ENCODE results near the gene POLD1. TPM values are rescaled to one million over a fixed set of nuclear protein-coding genes. Genes with fewer than 3 reads are reported as not detected.

Gene POLD1
- total and polyA plus RNA-seq, 10 donors = 26.5 to 66.6 (median 34.2) TPM

GRCh38 chr19:50406156-50406820 is 22.1 kb downstream of the POLD1 start:
- Histone ChIP-seq H3K36me3 (peaks cover 0 to 100% (median 44%) of the 10 kb centered on the region in 6 donors), H3K9me3 (no peaks in the 10 kb centered on the region), H3K4me1 (no peaks in the 10 kb centered on the region), H3K27me3 (replicated peaks in 1 of 7) (no peaks in the 10 kb centered on the region), H3K27ac (no peak overlapping the region), H3K4me3 (no peak overlapping the region)
- DNase-seq = no peak
- 92 to 94% (median 93%) methylated on average over 14 to 22 of the region's 22 CpGs for WGBS, 5 donors
- intact Hi-C loops (cut with DNase I; ENCODE audit: low total_unique reads) = no loop called here
- TF ChIP-seq, protein P1, sequence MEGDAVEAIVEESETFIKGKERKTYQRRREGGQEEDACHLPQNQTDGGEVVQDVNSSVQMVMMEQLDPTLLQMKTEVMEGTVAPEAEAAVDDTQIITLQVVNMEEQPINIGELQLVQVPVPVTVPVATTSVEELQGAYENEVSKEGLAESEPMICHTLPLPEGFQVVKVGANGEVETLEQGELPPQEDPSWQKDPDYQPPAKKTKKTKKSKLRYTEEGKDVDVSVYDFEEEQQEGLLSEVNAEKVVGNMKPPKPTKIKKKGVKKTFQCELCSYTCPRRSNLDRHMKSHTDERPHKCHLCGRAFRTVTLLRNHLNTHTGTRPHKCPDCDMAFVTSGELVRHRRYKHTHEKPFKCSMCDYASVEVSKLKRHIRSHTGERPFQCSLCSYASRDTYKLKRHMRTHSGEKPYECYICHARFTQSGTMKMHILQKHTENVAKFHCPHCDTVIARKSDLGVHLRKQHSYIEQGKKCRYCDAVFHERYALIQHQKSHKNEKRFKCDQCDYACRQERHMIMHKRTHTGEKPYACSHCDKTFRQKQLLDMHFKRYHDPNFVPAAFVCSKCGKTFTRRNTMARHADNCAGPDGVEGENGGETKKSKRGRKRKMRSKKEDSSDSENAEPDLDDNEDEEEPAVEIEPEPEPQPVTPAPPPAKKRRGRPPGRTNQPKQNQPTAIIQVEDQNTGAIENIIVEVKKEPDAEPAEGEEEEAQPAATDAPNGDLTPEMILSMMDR (IDR thresholded peaks at IDR 0.05 in 8 of 11, conservative IDR thresholded peaks at IDR 0.05 in 3 of 11) = no peak
- TF ChIP-seq POLR2AphosphoS5 (IDR thresholded peaks at IDR 0.05) = no peak
- TF ChIP-seq POLR2A (IDR thresholded peaks at IDR 0.05) = no peak

GRCh38 chr19:50406829-50407228 is 22.7 kb downstream of the POLD1 start:
- H3K9me3 ChIP-seq = no peaks in the 10 kb centered on the region
- no peak overlapping the region for H3K27ac ChIP-seq
- intact Hi-C loops (cut with DNase I; ENCODE audit: low total_unique reads) = no loop called here
- H3K36me3 ChIP-seq = peaks cover 0 to 96% (median 44%) of the 10 kb centered on the region in 6 donors
- WGBS, 5 donors = 94 to 98% (median 95%) methylated on average over 17 to 19 of the region's 19 CpGs
- H3K4me3 ChIP-seq = no peak overlapping the region
- TF ChIP-seq POLR2AphosphoS5 (IDR thresholded peaks at IDR 0.05) = no peak
- TF ChIP-seq POLR2A (IDR thresholded peaks at IDR 0.05) = no peak
- TF ChIP-seq, protein P1 (IDR thresholded peaks at IDR 0.05 in 8 of 11, conservative IDR thresholded peaks at IDR 0.05 in 3 of 11) = no peak
- no peaks in the 10 kb centered on the region for H3K27me3 ChIP-seq (replicated peaks in 1 of 7)
- H3K4me1 ChIP-seq = no peaks in the 10 kb centered on the region
- DNase-seq = no peak

GRCh38 chr19:50409347-50409746 is 25.2 kb downstream of the POLD1 start:
- H3K4me3 ChIP-seq = no peak overlapping the region
- H3K9me3 ChIP-seq = no peaks in the 10 kb centered on the region
- H3K4me1 ChIP-seq = peaks cover 0 to 2% (median 0%) of the 10 kb centered on the region in 6 donors
- peaks cover 0 to 85% (median 30%) of the 10 kb centered on the region in 6 donors for H3K36me3 ChIP-seq
- H3K27me3 ChIP-seq (replicated peaks in 1 of 7) = no peaks in the 10 kb centered on the region
- 88 to 99% (median 97%) methylated on average over 5 to 17 of the region's 17 CpGs for WGBS, 5 donors
- H3K27ac ChIP-seq = no peak overlapping the region
- DNase-seq = no peak
- TF ChIP-seq, protein P1 (IDR thresholded peaks at IDR 0.05 in 8 of 11, conservative IDR thresholded peaks at IDR 0.05 in 3 of 11) = no peak
- TF ChIP-seq POLR2AphosphoS5 (IDR thresholded peaks at IDR 0.05) (no peak), POLR2A (IDR thresholded peaks at IDR 0.05) (no peak)
- intact Hi-C loops (cut with DNase I; ENCODE audit: low total_unique reads) = no loop called here

GRCh38 chr19:50410109-50410508 is 26.0 kb downstream of the POLD1 start:
- DNase-seq = no peak
- H3K9me3 ChIP-seq = no peaks in the 10 kb centered on the region
- intact Hi-C loops (cut with DNase I; ENCODE audit: low total_unique reads) = loop anchor here (10.0 kb wide), 1 partner anchor 45 kb away; the partner anchor contains the start of gene NAPSA
- no peak overlapping the region for H3K4me3 ChIP-seq
- peaks cover 0 to 78% (median 30%) of the 10 kb centered on the region in 6 donors for H3K36me3 ChIP-seq
- H3K4me1 ChIP-seq = peaks cover 0 to 10% (median 7%) of the 10 kb centered on the region in 6 donors
- TF ChIP-seq, protein P1 (IDR thresholded peaks at IDR 0.05 in 8 of 11, conservative IDR thresholded peaks at IDR 0.05 in 3 of 11) = no peak
- TF ChIP-seq POLR2AphosphoS5 (IDR thresholded peaks at IDR 0.05) = no peak
- TF ChIP-seq POLR2A (IDR thresholded peaks at IDR 0.05) = no peak
- no peaks in the 10 kb centered on the region for H3K27me3 ChIP-seq (replicated peaks in 1 of 7)
- 93 to 95% (median 93%) methylated on average over 8 to 10 of the region's 10 CpGs for WGBS, 5 donors
- H3K27ac ChIP-seq = no peak overlapping the region
